RPMI7951 (cell line): ENCODE results near the gene DDX31. TPM values are rescaled to one million over a fixed set of nuclear protein-coding genes. Genes with fewer than 3 reads are reported as not detected.
A peak's percentile ranks its signal among the peaks of the same experiment; 100 is the strongest.
"Not testable (repeated sequence)": the region's sequence is repeated elsewhere in the genome, so short reads cannot be mapped to it uniquely, and the experiment has no call there.

ENCODE experiments used
- DNase-seq: peaks from one replicate; pipeline ENCODE4 v3.0.0-alpha.2; 2012; ENCODE audit warnings: low read depth
- total RNA-seq: library from RNA; depleted of rRNA; stranded (reverse); fragments of >200 nt; shearing (Covaris generic); gene quantifications from 2 replicates; pipeline ENCODE4 v1.2.3, GENCODE V29; 2014

The DDX31 gene
- total RNA-seq, 1 experiment from 2014 or later: 9.6 TPM

DNA sequence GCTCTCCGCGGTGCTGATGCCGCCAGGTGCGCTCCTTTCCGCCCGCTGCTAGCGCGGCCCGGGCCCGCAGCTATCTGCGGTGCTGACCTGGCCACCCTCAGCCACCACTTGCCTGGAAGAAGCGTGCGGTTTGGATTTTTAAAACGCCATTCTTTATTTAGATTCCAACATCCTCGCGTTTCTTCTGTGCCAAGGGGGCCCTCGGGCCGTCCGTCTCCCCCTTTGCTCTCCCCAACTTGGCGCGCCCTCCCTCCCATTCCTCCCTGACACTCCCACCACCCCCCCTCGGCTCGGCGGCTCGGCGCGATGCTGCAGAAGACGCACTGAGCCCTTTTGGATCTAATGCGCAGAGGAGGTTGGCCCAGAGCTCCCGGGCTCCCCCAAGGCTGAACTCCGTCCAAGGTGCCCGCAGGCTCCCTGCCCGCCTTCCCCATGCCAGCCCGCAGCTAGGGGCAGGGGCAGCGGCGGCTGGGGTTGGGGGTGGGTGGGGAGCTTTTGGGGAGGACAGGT lies 87.5 kb downstream of the DDX31 start, which contains the start of gene BARHL1:
Gene BARHL1 (plus strand): TSS at position 331 of the 510 bp plus-strand sequence. CDS start 192 bp downstream, outside the sequence.
- no peak for DNase-seq

GRCh38 chr9:132579427-132579798 lies 90.4 kb downstream of the DDX31 start:
- DNase-seq: no peak

DNA sequence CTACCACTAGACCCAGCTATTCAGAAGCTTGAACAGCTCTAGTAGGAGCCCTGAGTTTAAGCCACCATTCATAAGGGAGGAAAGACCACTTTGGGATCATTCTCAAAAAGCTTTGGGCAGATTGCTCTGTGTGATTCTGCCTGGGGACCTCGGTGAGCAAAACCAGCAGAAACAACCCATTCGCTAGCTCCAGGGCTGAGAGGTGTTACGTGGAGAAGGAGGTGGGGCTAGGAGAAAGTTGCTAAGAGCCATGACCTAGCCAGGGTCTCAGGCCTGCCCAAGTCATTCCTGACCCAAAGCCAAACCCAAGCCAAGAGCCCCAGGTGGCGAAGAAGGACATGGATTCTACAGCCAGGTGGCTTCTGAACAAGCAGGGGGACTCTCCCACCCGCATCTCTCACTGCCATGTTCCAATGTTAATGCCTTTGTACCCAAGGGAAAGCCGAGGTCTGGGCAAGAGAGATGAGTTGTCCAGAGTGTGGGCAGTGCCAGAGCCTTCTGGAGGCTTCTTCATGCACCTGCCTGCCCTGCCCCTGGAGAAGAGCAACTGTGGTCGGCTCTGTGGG lies 91.3 kb downstream of the DDX31 start:
- DNase-seq: no peak

- DNase-seq: no peak
Observed at GRCh38 chr9:132577119-132577518, 92.7 kb downstream of the DDX31 start.

- no peak for DNase-seq
Observed at GRCh38 chr9:132575811-132576210, 94.0 kb downstream of the DDX31 start.

DNA sequence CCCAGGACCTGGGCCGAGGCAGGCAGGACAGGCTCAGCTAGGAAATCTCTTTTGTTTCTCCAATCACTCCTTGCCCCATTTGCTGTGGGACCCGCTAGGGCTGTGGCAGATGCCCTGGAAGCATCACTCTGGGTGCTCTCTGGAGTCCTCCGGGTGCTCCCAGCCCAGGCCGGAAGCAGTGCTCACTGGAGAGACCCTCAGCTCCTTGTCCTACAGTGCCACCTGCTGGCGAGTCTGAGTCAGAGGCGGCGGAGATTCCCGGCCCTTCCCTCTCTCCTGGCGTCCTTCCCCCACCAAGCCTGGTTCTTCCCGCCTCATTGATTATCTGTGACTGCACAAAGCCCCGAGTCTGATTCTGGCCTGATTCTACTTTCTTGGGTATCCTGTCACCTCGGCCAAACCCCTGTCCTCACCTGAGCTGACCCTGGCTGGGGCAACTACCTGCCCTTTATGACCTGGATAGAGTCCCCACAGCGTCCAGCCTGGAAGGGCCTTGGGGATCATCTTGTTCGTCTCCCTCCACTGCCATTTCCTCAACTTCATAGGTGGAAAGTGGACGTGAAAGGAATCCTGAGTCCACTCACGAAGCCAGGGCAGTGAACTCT lies 94.7 kb downstream of the DDX31 start:
- DNase-seq: peak; percentile 61

GRCh38 chr9:132572921-132573320 lies 96.9 kb downstream of the DDX31 start:
- DNase-seq: peak; percentile 47

- DNase-seq: no peak
Observed at GRCh38 chr9:132571806-132572600, 97.8 kb downstream of the DDX31 start.

- not testable (repeated sequence) for DNase-seq
Observed at GRCh38 chr9:132568787-132569186, 101.0 kb downstream of the DDX31 start.

DNA sequence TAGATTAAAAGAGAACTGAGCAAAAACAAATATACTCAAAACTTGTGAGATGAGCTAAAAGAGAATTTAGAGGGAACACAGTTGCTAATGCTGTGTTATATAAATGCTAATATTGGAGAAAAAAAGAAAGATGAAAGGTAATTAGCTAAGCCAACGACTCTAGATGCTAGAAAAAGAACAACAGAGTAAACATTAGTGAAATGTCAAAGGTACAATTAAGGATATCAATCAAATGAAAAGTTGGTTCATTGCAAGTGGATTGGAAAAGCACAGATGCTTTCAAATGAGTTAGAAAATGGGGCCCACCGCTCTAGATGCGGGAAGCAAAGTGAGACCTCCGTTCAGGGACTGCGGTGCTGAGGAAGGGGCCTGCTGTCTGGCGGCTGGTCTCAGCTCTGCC lies 105.3 kb downstream of the DDX31 start:
- no peak for DNase-seq

GRCh38 chr9:132562306-132562573 lies 107.5 kb downstream of the DDX31 start:
- no peak for DNase-seq

- DNase-seq: no peak
Observed at GRCh38 chr9:132560616-132561202, 109.1 kb downstream of the DDX31 start.

DNA sequence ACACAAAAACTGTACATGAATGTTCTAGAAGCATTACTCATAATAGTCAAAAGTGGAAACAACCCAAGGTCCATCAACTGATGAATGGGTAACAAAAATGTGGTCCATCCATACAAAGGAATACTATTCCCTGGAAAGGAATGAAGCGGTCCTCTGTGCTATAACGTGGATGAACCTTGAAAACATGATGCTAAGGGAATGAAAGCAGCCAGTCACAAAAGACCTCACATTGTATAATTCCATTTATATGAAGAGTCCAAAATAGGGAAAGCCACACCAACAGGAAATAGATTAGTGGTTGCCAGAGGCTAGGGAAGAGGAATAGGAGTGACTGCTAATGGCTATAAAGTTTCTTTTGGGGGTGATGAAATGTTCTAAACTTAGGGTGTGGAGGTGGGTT lies 110.1 kb downstream of the DDX31 start:
- DNase-seq: peak; percentile 40

DNA sequence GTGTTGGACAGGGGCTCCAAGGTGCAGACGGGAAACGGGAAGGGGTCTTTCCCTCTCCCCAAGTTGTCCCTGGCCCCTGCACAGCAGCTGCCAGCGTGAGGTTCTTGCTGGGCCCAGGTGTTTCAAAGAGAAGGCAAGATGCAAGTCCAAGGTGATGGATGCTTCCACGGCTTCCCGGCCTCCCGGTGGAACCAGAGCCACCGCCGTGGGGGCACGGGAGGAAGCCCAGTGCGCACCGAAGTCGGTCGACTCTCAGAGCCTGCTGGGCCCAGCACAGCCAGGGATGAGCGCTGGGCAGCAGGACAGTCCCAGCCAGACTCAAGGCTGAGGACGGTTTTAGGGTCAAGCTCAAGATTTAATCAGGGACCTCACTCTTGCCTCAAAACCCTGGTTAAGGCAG lies 112.6 kb downstream of the DDX31 start:
- no peak for DNase-seq

DNA sequence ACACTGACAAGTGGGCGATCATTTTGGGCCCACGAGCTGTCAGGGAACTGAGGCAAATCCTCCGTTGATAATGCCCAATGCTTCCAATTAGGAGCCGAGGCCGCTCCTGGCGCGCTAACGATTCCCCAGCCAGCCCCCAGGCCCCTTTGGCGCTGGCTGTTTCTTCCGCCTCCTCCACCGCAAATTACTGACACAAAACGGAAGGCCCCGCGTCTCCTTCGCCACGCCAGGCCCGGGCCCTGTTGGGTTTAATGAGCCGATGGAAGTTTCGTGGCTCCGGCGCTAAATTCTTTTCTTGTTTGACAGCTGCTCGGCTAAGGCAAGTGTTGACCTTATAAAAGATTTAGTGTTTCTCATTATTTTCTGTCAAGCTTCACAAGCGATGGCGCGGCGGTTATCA lies 113.1 kb downstream of the DDX31 start:
- DNase-seq: no peak

- no peak for DNase-seq
Observed at GRCh38 chr9:132556235-132556634, 113.5 kb downstream of the DDX31 start.

- no peak for DNase-seq
Observed at GRCh38 chr9:132555528-132555927, 114.3 kb downstream of the DDX31 start.

GRCh38 chr9:132554755-132555154 lies 115.0 kb downstream of the DDX31 start:
- no peak for DNase-seq

DNA sequence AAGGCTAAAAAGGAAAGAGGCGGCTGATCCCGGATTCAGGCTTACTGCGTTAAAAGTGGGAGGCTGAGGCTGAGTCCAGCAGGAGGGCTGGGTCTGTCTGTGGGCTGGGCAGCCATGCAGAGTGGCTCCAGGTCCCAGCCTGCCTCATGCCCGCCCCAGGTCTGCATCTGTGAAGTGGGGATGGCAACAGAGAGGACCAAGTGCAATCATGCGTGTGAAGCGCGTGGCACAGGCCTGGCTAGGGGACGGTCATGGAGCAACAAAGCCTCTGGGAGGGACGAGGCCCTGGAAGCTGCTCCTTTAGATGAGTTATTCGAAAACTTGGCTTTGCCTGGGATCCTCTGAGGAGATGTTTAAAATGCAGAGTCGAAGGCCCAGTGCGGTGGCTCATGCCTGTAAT lies 117.7 kb downstream of the DDX31 start:
- no peak for DNase-seq

DNA sequence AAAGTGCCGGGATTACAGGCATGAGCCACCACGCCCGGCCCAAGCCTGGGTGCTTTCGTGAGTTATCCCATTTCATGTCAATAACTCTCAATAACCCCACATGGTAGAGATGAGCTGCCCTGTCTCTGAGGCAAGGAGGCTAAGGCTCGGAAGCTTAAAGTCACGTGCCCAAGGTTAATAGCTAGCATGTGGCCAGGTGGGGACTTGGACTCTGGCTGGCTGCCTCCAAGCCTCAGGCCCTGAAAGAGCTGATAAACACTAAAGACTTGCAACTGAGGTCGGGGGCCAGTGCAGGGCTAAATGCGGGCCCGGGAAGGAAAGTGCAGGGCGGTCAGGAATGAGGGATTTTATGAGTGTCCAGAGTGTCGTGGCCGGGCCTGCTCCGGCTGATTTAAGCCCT lies 118.2 kb downstream of the DDX31 start:
- DNase-seq: no peak

- DNase-seq: no peak
Observed at GRCh38 chr9:132548751-132549640, 120.8 kb downstream of the DDX31 start.
